CD4-positive, CD25-positive, alpha-beta regulatory T cell (primary cell): Measurements from ENCODE around the gene IFT88. TPM values are rescaled to one million over a fixed set of nuclear protein-coding genes. Genes with fewer than 3 reads are reported as not detected.
A peak's percentile ranks its signal among the peaks of the same experiment; 100 is the strongest.

Experiments
- ATAC-seq, 2 donors: fragments of 150-1000 bp; cut with Tn5 transposase; one replicate each; pipeline ENCODE4 v1.10.0; 2021; ENCODE audit warnings: low read depth in 2 of 2, moderate number of reproducible peaks in 2 of 2, moderate library complexity in 1 of 2
- DNase-seq, 3 donors: peaks; one replicate each; pipeline versions ENCODE4 v3.0.0 to v3.0.0-alpha.2; 2012 to 2022; ENCODE audit warnings: mixed read lengths in 1 of 3
- H3K27ac ChIP-seq: one replicate; pipeline ENCODE4 v1.7.0; 2013; ENCODE audit warnings: mild to moderate bottlenecking, low read length; ENCODE audit not compliant: insufficient read depth, poor library complexity, severe bottlenecking
- H3K27me3 ChIP-seq: one replicate; pipeline ENCODE4 v1.7.0; 2013; ENCODE audit warnings: low read length; ENCODE audit not compliant: control insufficient read depth, insufficient read depth
- H3K36me3 ChIP-seq: one replicate; pipeline ENCODE4 v1.7.0; 2013; ENCODE audit warnings: mild to moderate bottlenecking, low read length, moderate library complexity; ENCODE audit not compliant: control insufficient read depth, insufficient read depth
- H3K4me1 ChIP-seq: 2 replicates; pipeline ENCODE4 v1.7.0; 2013; ENCODE audit warnings: mild to moderate bottlenecking, low read length; ENCODE audit not compliant: insufficient read depth, control insufficient read depth, poor library complexity, severe bottlenecking
- H3K4me3 ChIP-seq: one replicate; pipeline ENCODE4 v1.7.0; 2013; ENCODE audit warnings: low read depth, mild to moderate bottlenecking, low read length, moderate library complexity
- H3K9me3 ChIP-seq, 2 experiments: 1 replicate in 1 of 2; 2 replicates in 1 of 2; pipeline ENCODE4 v1.7.0; 2013; ENCODE audit warnings: low read length in 2 of 2, mild to moderate bottlenecking in 1 of 2, moderate library complexity in 1 of 2; ENCODE audit not compliant: control insufficient read depth in 2 of 2
- H3K27ac Mint-ChIP-seq, 3 donors: one replicate each; pipeline ENCODE4 v1.8.0; 2020 to 2022; ENCODE audit warnings: mild to moderate bottlenecking in 3 of 3, mixed read lengths in 3 of 3, moderate library complexity in 2 of 3
- H3K27me3 Mint-ChIP-seq: one replicate; pipeline ENCODE4 v1.8.0; 2022; ENCODE audit warnings: mild to moderate bottlenecking, mixed read lengths
- H3K36me3 Mint-ChIP-seq: one replicate; pipeline ENCODE4 v1.8.0; 2020; ENCODE audit warnings: mixed read lengths
- H3K4me1 Mint-ChIP-seq, 4 donors: one replicate each; pipeline ENCODE4 v1.8.0; 2020 to 2022; ENCODE audit warnings: mixed read lengths in 4 of 4, mild to moderate bottlenecking in 1 of 4
- H3K4me3 Mint-ChIP-seq, 4 donors: one replicate each; pipeline ENCODE4 v1.8.0; 2020 to 2022; ENCODE audit warnings: mild to moderate bottlenecking in 4 of 4, mixed read lengths in 4 of 4, moderate library complexity in 3 of 4
- H3K9me3 Mint-ChIP-seq, 7 donors: one replicate each; pipeline ENCODE4 v1.8.0; 2020 to 2022; ENCODE audit warnings: mixed read lengths in 7 of 7, mild to moderate bottlenecking in 3 of 7, moderate library complexity in 2 of 7
- polyA plus RNA-seq, 4 donors: library from polyadenylated mRNA; unstranded; fragments of 300-500 nt; fragmentation: Illumina TruSeq; gene quantifications; one replicate each; pipeline ENCODE4 v1.2.3, GENCODE V29; 2021
- total RNA-seq: library from RNA; stranded (reverse); gene quantifications from one replicate; pipeline ENCODE4 v1.2.3, GENCODE V29; 2022

IFT88 gene
- total and polyA plus RNA-seq, 5 donors from 2014 or later = 3.7 to 8.0 (median 5.9) TPM

- H3K9me3 ChIP-seq = no peaks in the 10 kb centered on the region
- H3K27ac Mint-ChIP-seq = peak overlapping the region; percentile 83 to 94 (median 89)
- ATAC-seq (no peak), DNase-seq (no peak)
- peak overlapping the region; percentile 65 for H3K27ac ChIP-seq
- peaks cover 5 to 31% (median 17%) of the 10 kb centered on the region in 4 donors for H3K4me1 Mint-ChIP-seq
- H3K27me3 Mint-ChIP-seq = no peaks in the 10 kb centered on the region
- H3K9me3 Mint-ChIP-seq = peaks cover 0 to 5% (median 4%) of the 10 kb centered on the region in 7 donors
- H3K4me1 ChIP-seq = peaks cover 14% of the 10 kb centered on the region
- H3K4me3 Mint-ChIP-seq = peak overlapping the region; percentile 84 to 95 (median 92)
- H3K4me3 ChIP-seq = peak overlapping the region; percentile 77
- no peaks in the 10 kb centered on the region for H3K27me3 ChIP-seq
- peaks cover 8% of the 10 kb centered on the region for H3K36me3 Mint-ChIP-seq
- H3K36me3 ChIP-seq = no peaks in the 10 kb centered on the region
Measured at GRCh38 chr13:20567881-20568528, 1.0 kb downstream of the IFT88 start.

- Mint-ChIP-seq H3K36me3 (peaks cover 18% of the 10 kb centered on the region), H3K4me1 (peaks cover 5 to 35% (median 11%) of the 10 kb centered on the region in 4 donors), H3K4me3 (peak overlapping the region in 1 of 4 donors; percentile 57), H3K27me3 (no peaks in the 10 kb centered on the region), H3K27ac (no peak overlapping the region), H3K9me3 (peaks cover 0 to 5% (median 0%) of the 10 kb centered on the region in 7 donors)
- H3K27ac ChIP-seq = no peak overlapping the region
- H3K4me1 ChIP-seq = peaks cover 14% of the 10 kb centered on the region
- no peaks in the 10 kb centered on the region for H3K9me3 ChIP-seq
- DNase-seq (no peak), ATAC-seq (no peak)
- peaks cover 3% of the 10 kb centered on the region for H3K36me3 ChIP-seq
- no peaks in the 10 kb centered on the region for H3K27me3 ChIP-seq
- H3K4me3 ChIP-seq = no peak overlapping the region
Measured at GRCh38 chr13:20570517-20570916, 3.6 kb downstream of the IFT88 start.

- Histone ChIP-seq H3K4me3 (no peak overlapping the region), H3K27me3 (no peaks in the 10 kb centered on the region), H3K27ac (no peak overlapping the region), H3K36me3 (peaks cover 4% of the 10 kb centered on the region), H3K4me1 (peaks cover 7% of the 10 kb centered on the region), H3K9me3 (no peaks in the 10 kb centered on the region)
- H3K36me3 Mint-ChIP-seq = peaks cover 29% of the 10 kb centered on the region
- no peak for DNase-seq
- H3K4me3 Mint-ChIP-seq = peak overlapping the region in 2 of 4 donors; percentile 7 to 64
- no peak overlapping the region for H3K27ac Mint-ChIP-seq
- H3K9me3 Mint-ChIP-seq = peaks cover 0 to 3% (median 0%) of the 10 kb centered on the region in 7 donors
- ATAC-seq = no peak
- H3K27me3 Mint-ChIP-seq = no peaks in the 10 kb centered on the region
- H3K4me1 Mint-ChIP-seq = peaks cover 10 to 28% (median 13%) of the 10 kb centered on the region in 4 donors
Measured at GRCh38 chr13:20571676-20572075, 4.7 kb downstream of the IFT88 start.

DNA sequence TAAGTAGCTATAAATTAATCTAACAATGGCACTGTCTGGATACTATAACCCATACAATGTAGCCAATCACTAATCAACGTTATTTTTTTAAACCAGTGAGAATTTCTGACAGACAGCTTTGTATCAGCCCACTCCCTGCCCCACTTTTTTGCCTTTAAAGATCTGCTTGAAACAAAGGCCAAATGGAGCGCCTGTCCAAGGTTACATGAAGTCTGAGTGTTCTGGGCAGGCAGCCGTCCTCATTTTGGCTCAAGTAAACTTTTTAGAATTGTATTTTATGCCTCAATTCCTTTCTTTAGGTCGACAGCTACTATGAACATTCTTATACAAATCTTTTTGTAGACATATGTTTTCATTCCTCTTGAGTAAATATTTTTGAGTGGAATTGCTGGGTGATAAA, 6.2 kb downstream of the IFT88 start:
- peak overlapping the region in 1 of 3 donors; percentile 31 for H3K27ac Mint-ChIP-seq
- H3K36me3 ChIP-seq = peaks cover 4% of the 10 kb centered on the region
- peaks cover 0 to 4% (median 0%) of the 10 kb centered on the region in 7 donors for H3K9me3 Mint-ChIP-seq
- DNase-seq = no peak
- H3K36me3 Mint-ChIP-seq = peaks cover 37% of the 10 kb centered on the region
- H3K4me1 Mint-ChIP-seq = peaks cover 5 to 18% (median 11%) of the 10 kb centered on the region in 4 donors
- no peaks in the 10 kb centered on the region for H3K9me3 ChIP-seq
- no peak overlapping the region for H3K4me3 ChIP-seq
- no peaks in the 10 kb centered on the region for H3K27me3 Mint-ChIP-seq
- H3K27me3 ChIP-seq = no peaks in the 10 kb centered on the region
- H3K4me3 Mint-ChIP-seq = no peak overlapping the region
- no peak for ATAC-seq
- H3K4me1 ChIP-seq = no peaks in the 10 kb centered on the region
- H3K27ac ChIP-seq = no peak overlapping the region

DNA sequence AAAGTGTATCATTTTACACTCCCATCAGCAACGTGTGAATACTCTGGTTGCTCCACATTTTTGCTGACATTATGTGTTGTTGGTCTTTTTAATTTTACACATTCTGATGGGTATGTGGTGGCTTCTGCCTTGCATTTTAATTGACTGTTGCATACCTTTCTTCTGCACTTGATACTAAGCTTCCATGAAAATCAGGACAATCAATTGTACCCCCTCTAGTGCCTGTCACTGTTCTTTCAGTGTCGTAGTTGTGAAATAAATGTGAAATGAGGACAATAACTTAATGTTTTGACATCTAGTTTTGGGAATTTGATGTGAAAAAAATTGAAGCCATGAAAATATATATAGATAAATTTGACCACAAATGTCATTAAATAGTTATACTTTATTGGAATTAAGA, 6.7 kb downstream of the IFT88 start:
- Mint-ChIP-seq H3K27ac (no peak overlapping the region), H3K4me3 (no peak overlapping the region), H3K36me3 (peaks cover 41% of the 10 kb centered on the region), H3K9me3 (peaks cover 0 to 4% (median 0%) of the 10 kb centered on the region in 7 donors), H3K27me3 (no peaks in the 10 kb centered on the region), H3K4me1 (peaks cover 5 to 17% (median 10%) of the 10 kb centered on the region in 4 donors)
- Histone ChIP-seq H3K9me3 (no peaks in the 10 kb centered on the region), H3K27me3 (no peaks in the 10 kb centered on the region), H3K4me3 (no peak overlapping the region), H3K36me3 (peaks cover 4% of the 10 kb centered on the region), H3K27ac (no peak overlapping the region), H3K4me1 (no peaks in the 10 kb centered on the region)
- no peak for ATAC-seq
- no peak for DNase-seq

DNA sequence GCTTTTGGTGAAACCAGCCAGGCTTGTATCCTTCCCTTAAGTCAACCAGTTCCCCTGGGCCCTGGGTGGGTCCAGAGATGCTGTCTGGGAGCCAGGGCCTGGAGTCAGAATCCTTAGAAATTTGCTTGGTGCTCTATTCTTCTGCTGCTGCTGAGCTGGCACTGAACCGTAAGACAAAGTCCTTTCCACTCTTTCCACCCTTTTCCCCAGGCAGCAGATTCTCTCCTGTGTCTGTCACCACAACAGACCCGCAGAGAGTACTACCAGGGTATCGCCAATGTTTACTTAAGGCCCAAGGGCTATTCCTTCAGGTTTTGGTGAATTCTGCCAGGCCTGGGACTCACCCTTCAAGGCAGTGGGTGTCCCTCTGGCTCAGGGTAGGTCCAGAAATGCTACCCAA, 12.2 kb downstream of the IFT88 start:
- ATAC-seq (no peak), DNase-seq (no peak)
- Histone ChIP-seq H3K27ac (no peak overlapping the region), H3K36me3 (peaks cover 10% of the 10 kb centered on the region), H3K9me3 (peaks cover 3 to 4% of the 10 kb centered on the region in 2 experiments), H3K27me3 (no peaks in the 10 kb centered on the region), H3K4me3 (no peak overlapping the region), H3K4me1 (no peaks in the 10 kb centered on the region)
- peaks cover 0 to 8% (median 3%) of the 10 kb centered on the region in 4 donors for H3K4me1 Mint-ChIP-seq
- peak overlapping the region in 1 of 3 donors; percentile 6 for H3K27ac Mint-ChIP-seq
- H3K27me3 Mint-ChIP-seq = no peaks in the 10 kb centered on the region
- peaks cover 69% of the 10 kb centered on the region for H3K36me3 Mint-ChIP-seq
- H3K9me3 Mint-ChIP-seq = peaks cover 0 to 12% (median 2%) of the 10 kb centered on the region in 7 donors
- no peak overlapping the region for H3K4me3 Mint-ChIP-seq

DNA sequence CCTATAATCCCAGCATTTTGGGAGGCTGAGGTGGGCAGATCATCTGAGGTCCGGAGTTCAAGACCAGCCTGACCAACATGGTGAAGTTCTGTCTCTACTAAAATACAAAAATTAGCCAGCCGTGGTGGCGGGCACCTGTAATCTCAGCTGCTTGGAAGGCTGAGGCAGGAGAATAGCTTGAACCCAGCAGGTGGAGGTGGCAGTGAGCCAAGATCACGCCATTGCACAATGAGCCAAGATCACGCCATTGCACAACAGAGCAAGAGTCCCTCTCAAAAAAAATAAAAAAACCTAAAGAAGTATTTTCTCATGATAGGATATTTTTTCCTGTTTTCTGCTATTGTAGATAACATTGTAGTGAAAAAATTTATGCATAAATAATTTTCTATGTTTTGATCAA, 13.3 kb downstream of the IFT88 start:
- DNase-seq (no peak), ATAC-seq (no peak)
- H3K4me3 ChIP-seq = no peak overlapping the region
- peaks cover 73% of the 10 kb centered on the region for H3K36me3 Mint-ChIP-seq
- peaks cover 17% of the 10 kb centered on the region for H3K36me3 ChIP-seq
- H3K27me3 ChIP-seq = no peaks in the 10 kb centered on the region
- no peak overlapping the region for H3K27ac Mint-ChIP-seq
- H3K4me1 ChIP-seq = no peaks in the 10 kb centered on the region
- peaks cover 0 to 12% (median 5%) of the 10 kb centered on the region in 7 donors for H3K9me3 Mint-ChIP-seq
- H3K4me1 Mint-ChIP-seq = peaks cover 0 to 8% (median 3%) of the 10 kb centered on the region in 4 donors
- no peak overlapping the region for H3K4me3 Mint-ChIP-seq
- peaks cover 3 to 8% of the 10 kb centered on the region in 2 experiments for H3K9me3 ChIP-seq
- H3K27ac ChIP-seq = no peak overlapping the region
- no peaks in the 10 kb centered on the region for H3K27me3 Mint-ChIP-seq

- no peak overlapping the region for H3K27ac Mint-ChIP-seq
- peaks cover 0 to under 1% (median 0%) of the 10 kb centered on the region in 4 donors for H3K4me1 Mint-ChIP-seq
- Histone ChIP-seq H3K4me3 (no peak overlapping the region), H3K27me3 (no peaks in the 10 kb centered on the region), H3K27ac (no peak overlapping the region), H3K4me1 (no peaks in the 10 kb centered on the region), H3K36me3 (peaks cover 18% of the 10 kb centered on the region), H3K9me3 (peaks cover 3 to 8% of the 10 kb centered on the region in 2 experiments)
- H3K36me3 Mint-ChIP-seq = peaks cover 63% of the 10 kb centered on the region
- ATAC-seq (no peak), DNase-seq (no peak)
- H3K27me3 Mint-ChIP-seq = no peaks in the 10 kb centered on the region
- H3K9me3 Mint-ChIP-seq = peaks cover 0 to 8% (median 5%) of the 10 kb centered on the region in 7 donors
- no peak overlapping the region for H3K4me3 Mint-ChIP-seq
Measured at GRCh38 chr13:20582026-20582425, 15.1 kb downstream of the IFT88 start.
